Gastroesophageal sphincter (tissue), 4 donors: Measurements from ENCODE around the gene EXOC4. TPM values are rescaled to one million over a fixed set of nuclear protein-coding genes. Genes with fewer than 3 reads are reported as not detected.

Experiments
- ATAC-seq: fragments of 150-250 bp; one replicate; pipeline ENCODE4 v1.9.1; 2016; ENCODE audit warnings: mild to moderate bottlenecking, moderate library complexity
- H3K27ac ChIP-seq, 4 donors: fragments of 200-600 bp; sonication (generic) in 3 of 4; 1 replicate in 3 of 4; 2 replicates in 1 of 4; pipeline ENCODE4 v1.5.1; 2016 to 2019
- H3K27me3 ChIP-seq: fragments of 200-600 bp; sonication (generic); one replicate; pipeline ENCODE4 v1.5.1; 2019
- H3K36me3 ChIP-seq, 2 donors: fragments of 200-600 bp; sonication (generic); one replicate each; pipeline ENCODE4 v1.5.1; 2019; ENCODE audit warnings: control low read depth in 1 of 2
- H3K4me1 ChIP-seq, 3 donors: fragments of 200-600 bp; sonication (generic); 1 replicate in 2 of 3; 2 replicates in 1 of 3; pipeline ENCODE4 v1.5.1; 2016 to 2019; ENCODE audit warnings: control low read depth in 2 of 3
- H3K4me3 ChIP-seq, 2 donors: fragments of 200-600 bp; sonication (generic); one replicate each; pipeline ENCODE4 v1.5.1; 2019; ENCODE audit warnings: mild to moderate bottlenecking in 1 of 2, moderate library complexity in 1 of 2
- H3K9me3 ChIP-seq, 3 donors: fragments of 200-600 bp; sonication (generic); one replicate each; pipeline ENCODE4 v1.5.1; 2017 to 2019; ENCODE audit warnings: control low read depth in 2 of 3
- CTCF ChIP-seq, 4 experiments: fragments of 200-600 bp in 2 of 4; fragments of 450-650 bp in 2 of 4; sonication (generic) in 1 of 4; IDR thresholded peaks; one replicate each; pipeline ENCODE4 v1.5.1; 2017 to 2019; ENCODE audit warnings: antibody characterized with exemption in 4 of 4, mild to moderate bottlenecking in 2 of 4, moderate library complexity in 2 of 4
- EP300 ChIP-seq: sonication (generic); formaldehyde crosslinking; IDR thresholded peaks from one replicate; pipeline ENCODE4 v1.6.1; 2017; ENCODE audit warnings: antibody characterized with exemption, mild to moderate bottlenecking
- POLR2A ChIP-seq, 2 donors: fragments of 450-650 bp; IDR thresholded peaks; one replicate each; pipeline ENCODE4 v1.6.1; 2017; ENCODE audit warnings: antibody characterized with exemption in 2 of 2, mild to moderate bottlenecking in 2 of 2, moderate library complexity in 1 of 2
- POLR2AphosphoS5 ChIP-seq: sonication (generic); formaldehyde crosslinking; IDR thresholded peaks from one replicate; pipeline ENCODE4 v1.6.1; 2017; ENCODE audit warnings: antibody characterized with exemption
- WGBS, 2 donors: methylation state at CpG; one replicate each; pipeline ENCODE4 v1.1.5; 2018; ENCODE audit warnings: low coverage in 1 of 2; 5-methylcytosine and 5-hydroxymethylcytosine counted together
- total RNA-seq, 4 donors: library from RNA; depleted of rRNA; stranded (reverse); fragments of >200 nt; gene quantifications; one replicate each; pipeline ENCODE4 v1.1.0, GENCODE V29; 2016

The EXOC4 gene
- total RNA-seq, 4 donors from 2014 or later, result 46.3 to 85.8 (median 51.9) TPM

- 96% methylated on average over 5 of the region's 6 CpGs; no CpG with 5 or more reads in 1 of the 2 donors for WGBS, 2 donors
- Histone ChIP-seq H3K36me3 (peaks cover 0 to 7% of the 10 kb centered on the region in 2 donors), H3K4me3 (no peak overlapping the region), H3K4me1 (no peaks in the 10 kb centered on the region), H3K9me3 (peaks cover 0 to 16% (median 0%) of the 10 kb centered on the region in 3 donors), H3K27ac (no peak overlapping the region), H3K27me3 (no peaks in the 10 kb centered on the region)
- TF ChIP-seq POLR2AphosphoS5 (no peak), EP300 (no peak), POLR2A (IDR thresholded peaks at IDR 0.05) (no peak), CTCF (IDR thresholded peaks at IDR 0.05) (no peak)
- no peak for ATAC-seq
Observed at GRCh38 chr7:133830081-133830480, 577.2 kb downstream of the EXOC4 start.

DNA sequence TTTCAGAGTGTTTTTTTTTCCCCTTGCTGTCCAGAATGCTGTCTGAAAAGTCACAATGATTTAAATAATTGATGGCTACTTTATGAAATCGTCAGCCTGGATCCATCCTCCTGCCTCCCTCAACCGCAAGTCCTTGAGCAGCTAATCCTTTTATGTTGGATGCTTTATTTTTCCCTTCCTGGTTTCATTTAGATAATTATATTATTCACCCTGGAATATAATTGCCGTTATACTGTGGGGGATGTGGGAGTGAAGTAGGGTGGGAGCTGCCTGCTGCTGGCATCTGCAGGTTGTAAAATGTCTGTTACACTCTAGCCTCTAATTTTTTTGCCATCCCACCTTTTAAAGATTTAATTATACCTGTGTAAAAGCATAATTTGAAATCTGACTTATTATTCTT is 583.8 kb downstream of the EXOC4 start:
- no peak overlapping the region for H3K4me3 ChIP-seq
- no peaks in the 10 kb centered on the region for H3K27me3 ChIP-seq
- no peak overlapping the region for H3K27ac ChIP-seq
- TF ChIP-seq POLR2A (IDR thresholded peaks at IDR 0.05) (no peak), CTCF (IDR thresholded peaks at IDR 0.05) (no peak), POLR2AphosphoS5 (no peak), EP300 (no peak)
- H3K36me3 ChIP-seq, result peaks cover 0 to 3% of the 10 kb centered on the region in 2 donors
- no peak for ATAC-seq
- WGBS, 2 donors, result 65 to 68% methylated on average over 3 of the region's 3 CpGs
- H3K9me3 ChIP-seq, result peaks cover 0 to 7% (median 0%) of the 10 kb centered on the region in 3 donors
- peaks cover 0 to 17% (median 0%) of the 10 kb centered on the region in 3 donors for H3K4me1 ChIP-seq

- no peak overlapping the region for H3K27ac ChIP-seq
- H3K4me1 ChIP-seq, result peaks cover 0 to 17% (median 0%) of the 10 kb centered on the region in 3 donors
- TF ChIP-seq POLR2A (IDR thresholded peaks at IDR 0.05), result no peak
- no peak for TF ChIP-seq EP300
- no peak for TF ChIP-seq POLR2AphosphoS5
- no peak for TF ChIP-seq CTCF (IDR thresholded peaks at IDR 0.05)
- no peak for ATAC-seq
- peaks cover 0 to 2% (median 0%) of the 10 kb centered on the region in 3 donors for H3K9me3 ChIP-seq
- no peaks in the 10 kb centered on the region for H3K36me3 ChIP-seq
- H3K27me3 ChIP-seq, result no peaks in the 10 kb centered on the region
- no peak overlapping the region for H3K4me3 ChIP-seq
Observed at GRCh38 chr7:133837224-133837623, 584.3 kb downstream of the EXOC4 start.

DNA sequence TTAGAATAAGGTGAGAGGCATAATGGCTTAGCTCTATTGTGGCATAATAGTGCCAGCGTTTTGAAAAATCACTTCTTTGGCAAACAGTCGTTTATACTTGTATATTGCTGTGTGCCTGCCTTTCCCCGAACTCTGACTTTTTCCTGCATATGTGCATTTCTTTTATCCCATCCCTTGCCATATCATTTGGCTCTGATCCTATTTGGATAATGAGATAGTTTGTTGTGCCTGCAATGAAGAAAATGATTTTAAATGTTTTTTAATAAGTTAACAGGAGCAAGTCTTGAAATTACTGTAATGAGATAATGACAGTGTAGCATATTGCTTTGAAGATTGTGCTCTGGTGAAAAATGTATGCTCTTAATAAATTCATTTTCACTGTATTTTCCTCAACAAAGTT is 586.2 kb downstream of the EXOC4 start:
- Histone ChIP-seq H3K4me3 (no peak overlapping the region), H3K27me3 (no peaks in the 10 kb centered on the region), H3K9me3 (peaks cover 0 to 6% (median 0%) of the 10 kb centered on the region in 3 donors), H3K36me3 (no peaks in the 10 kb centered on the region), H3K4me1 (peaks cover 0 to 17% (median 0%) of the 10 kb centered on the region in 3 donors), H3K27ac (no peak overlapping the region)
- no peak for ATAC-seq
- TF ChIP-seq CTCF (IDR thresholded peaks at IDR 0.05), result no peak
- TF ChIP-seq POLR2AphosphoS5, result no peak
- no peak for TF ChIP-seq EP300
- no peak for TF ChIP-seq POLR2A (IDR thresholded peaks at IDR 0.05)
- WGBS, 2 donors, result 88 to 94% methylated on average over 3 of the region's 3 CpGs

DNA sequence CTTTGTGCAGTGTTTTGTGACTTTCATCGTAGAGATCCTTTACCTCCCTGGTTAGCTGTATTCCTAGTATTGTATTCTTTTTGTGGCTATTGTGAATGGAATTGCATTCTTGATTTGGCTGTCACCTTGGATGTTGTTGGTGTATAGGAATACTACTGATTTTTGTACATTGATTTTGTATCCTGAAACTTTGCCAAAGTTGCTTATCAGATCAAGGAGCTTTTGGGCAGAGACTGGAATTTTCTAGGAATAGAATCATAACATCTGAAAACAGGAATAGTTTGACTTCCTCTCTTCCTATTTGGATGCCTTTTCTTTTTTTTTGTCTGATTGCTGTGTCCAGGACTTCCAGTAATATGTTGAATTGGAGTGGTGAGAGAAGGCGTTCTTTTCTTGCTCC is 590.5 kb downstream of the EXOC4 start:
- Histone ChIP-seq H3K27me3 (no peaks in the 10 kb centered on the region), H3K9me3 (peaks cover 0 to 6% (median 0%) of the 10 kb centered on the region in 3 donors), H3K36me3 (no peaks in the 10 kb centered on the region), H3K4me1 (no peaks in the 10 kb centered on the region), H3K27ac (no peak overlapping the region), H3K4me3 (no peak overlapping the region)
- 72 to 95% methylated on average over 2 of the region's 2 CpGs for WGBS, 2 donors
- no peak for ATAC-seq
- TF ChIP-seq POLR2A (IDR thresholded peaks at IDR 0.05), result no peak
- TF ChIP-seq EP300, result no peak
- no peak for TF ChIP-seq POLR2AphosphoS5
- no peak for TF ChIP-seq CTCF (IDR thresholded peaks at IDR 0.05)
